HG03520 (cell line): ENCODE results near the gene ZNF385B.
"Not testable (repeated sequence)": the region's sequence is repeated elsewhere in the genome, so short reads cannot be mapped to it uniquely, and the experiment has no call there.

Experiments used
- ATAC-seq: cut with Tn5 transposase; IDR thresholded peaks from one replicate; pipeline ENCODE4 v1.9.1; 2021; ENCODE audit warnings: mild to moderate bottlenecking, moderate library complexity; ENCODE audit not compliant: unreplicated experiment

ZNF385B gene

DNA sequence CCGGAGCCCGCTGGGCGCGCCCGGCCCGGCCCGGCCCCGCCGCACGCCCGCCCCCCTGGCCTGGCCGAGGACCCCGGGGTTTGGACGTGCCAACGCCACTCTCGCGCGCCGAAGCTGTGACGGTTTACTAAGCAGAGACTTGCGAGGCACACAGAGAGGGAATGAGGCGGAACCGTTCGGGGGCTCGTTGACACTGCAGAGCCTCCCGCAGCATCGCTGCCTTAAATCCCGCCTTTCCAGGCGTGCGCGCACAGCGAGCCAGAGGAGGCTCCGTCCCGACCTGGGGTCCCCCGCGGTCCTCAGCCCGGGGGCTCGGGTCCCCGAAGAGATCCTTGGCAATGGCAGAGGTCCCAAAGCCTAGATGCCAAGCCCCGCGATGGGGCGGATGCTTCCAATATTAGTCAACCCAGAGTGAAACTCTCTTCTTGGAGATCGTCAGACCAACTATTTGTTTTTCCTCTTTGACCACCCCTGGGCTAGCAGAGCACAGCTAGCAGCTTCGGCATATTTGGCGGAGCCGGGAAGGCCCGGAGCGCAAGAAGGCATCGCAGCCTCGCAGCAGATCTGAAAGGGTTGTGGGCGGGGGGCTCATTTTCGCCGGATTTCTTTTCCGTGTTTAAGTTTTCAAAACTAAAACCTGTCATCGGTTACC, at the start of gene ZNF385B:
TSS of gene ZNF385B (minus strand) at position 197 of the 652 bp plus-strand sequence.
- ATAC-seq, result peak; percentile 26

DNA sequence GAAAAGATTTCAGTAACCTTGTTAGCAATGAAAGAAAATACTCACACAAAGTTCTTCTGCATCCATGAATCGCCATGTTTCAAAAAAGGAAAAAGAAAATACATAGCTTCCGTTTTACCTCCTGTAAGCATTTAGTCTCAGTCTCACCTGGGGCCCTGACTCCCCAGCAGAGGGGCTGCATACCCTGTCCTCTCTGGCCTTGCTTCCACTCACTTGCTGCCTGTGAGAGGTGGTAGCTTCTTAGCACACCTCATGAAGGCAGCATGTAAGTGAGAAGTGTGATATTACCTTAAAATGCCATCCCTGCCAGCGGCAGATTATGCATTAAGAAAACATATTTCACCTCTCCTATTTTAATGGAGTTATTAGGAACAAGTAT, 49.3 kb upstream of the ZNF385B start:
- no peak for ATAC-seq

DNA sequence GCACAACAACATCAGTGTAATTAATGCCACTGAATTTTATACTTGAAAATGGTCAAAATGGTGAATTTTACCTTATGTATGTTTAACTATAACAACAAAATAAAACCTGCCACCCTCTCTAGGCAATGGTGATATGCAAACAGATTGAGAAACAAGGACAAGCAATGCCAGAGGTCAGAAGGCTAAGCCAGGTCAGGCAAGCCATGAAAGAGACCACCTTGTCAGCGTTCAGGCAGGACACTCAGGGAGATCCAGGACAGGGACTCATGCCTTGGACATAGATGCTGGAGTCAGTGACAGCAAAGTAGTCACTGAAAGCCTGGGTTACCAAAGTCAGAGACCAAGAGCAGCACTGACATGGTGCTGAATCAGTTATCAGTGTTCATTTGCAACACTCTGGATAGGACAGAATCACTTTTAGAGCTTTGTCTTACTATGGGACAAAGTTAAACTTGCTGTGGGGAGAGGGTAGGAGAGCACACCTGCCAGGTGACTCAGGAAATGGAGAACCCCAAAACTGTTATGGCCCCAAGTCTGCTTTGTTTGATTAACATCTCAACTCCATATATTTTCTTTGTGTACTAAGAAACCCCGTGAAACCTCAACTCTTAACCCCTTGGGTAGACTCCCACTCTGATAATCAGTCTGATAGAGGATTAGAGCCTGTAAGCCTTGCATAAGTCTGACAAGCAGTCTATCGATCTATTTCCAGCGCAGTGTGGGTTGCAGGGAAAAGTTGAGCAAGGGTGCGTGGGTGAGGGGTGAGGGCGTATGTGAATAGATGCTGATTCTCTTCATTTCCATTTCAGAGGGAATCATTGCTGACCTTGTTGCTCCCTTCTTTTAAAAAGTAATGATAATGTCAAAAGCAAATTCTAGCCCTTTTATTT, 48.7 kb upstream of the ZNF385B start:
- ATAC-seq, result no peak

DNA sequence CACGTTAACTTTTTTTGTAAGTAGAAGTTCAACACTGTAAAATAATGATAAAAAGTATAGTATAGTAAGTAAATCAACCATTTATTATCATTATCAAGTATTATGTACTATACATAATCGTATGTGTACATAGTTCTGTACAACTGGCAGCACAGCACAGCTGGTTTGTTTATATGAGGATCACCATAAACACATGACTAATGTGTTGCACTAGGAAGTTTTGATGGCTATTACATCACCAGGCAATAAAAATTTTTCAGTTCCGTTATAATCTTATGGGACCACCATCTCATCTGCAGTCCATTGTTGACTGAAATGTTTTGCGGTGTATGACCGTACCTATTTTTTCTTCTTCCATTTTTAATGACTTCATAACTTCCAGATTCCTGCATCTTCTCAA, 39.2 kb upstream of the ZNF385B start:
- no peak for ATAC-seq

DNA sequence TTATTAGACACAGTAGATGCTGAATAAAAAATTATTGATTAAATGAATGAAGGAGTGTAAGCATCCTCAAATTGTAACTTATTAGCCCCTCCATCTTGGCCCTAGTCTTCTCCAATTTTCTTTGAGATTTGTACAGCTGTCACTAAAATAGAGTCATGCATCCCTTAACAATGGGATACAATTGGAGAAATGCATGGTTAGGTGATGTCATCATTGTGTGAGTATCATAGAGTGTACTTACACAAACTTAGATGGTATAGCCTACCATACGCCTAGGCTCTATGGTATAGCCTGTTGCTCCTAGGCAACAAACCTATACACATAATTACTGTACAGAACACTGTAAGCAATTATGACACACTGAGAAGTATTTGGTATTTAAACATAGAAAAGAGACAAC, 38.3 kb upstream of the ZNF385B start:
- ATAC-seq, result no peak

DNA sequence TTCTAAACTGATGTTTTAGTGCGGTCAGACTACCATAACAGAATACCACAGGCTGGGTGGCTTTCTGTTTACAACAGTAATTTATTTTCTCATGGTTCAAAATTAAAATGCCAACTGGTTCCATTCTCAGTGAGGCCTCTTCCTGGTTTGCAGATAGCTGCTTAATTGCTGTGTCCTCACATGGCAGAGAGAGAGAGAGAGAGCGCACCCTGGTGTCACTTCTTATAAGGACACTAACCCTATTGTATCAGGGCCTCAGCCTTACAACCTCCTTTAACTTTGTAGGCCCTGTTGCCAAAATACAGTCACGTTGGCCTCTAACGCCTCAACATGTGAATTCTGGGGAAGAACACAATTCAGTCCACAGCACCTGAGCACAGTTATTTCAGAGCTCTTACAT, 37.5 kb upstream of the ZNF385B start:
- ATAC-seq, result peak; percentile 79

DNA sequence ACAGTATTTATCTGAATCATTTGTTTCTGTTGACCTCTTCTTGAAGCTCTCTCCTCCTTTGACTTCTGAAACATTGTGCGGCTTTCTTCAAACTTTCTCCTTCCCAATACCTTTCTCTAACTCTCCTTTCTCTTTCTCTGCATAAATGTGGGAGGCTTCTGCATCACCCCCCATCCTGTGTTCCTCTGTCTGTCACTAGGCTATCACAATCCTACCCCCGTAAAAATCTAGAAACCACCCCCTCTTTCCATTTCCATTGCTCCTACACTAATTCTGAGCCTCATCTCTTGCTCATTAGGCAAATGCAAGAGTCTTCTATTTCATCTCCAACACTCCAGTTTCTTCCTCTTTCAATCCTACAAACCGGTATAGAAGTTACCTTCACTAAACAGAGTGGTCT, 32.2 kb upstream of the ZNF385B start:
- ATAC-seq, result no peak

DNA sequence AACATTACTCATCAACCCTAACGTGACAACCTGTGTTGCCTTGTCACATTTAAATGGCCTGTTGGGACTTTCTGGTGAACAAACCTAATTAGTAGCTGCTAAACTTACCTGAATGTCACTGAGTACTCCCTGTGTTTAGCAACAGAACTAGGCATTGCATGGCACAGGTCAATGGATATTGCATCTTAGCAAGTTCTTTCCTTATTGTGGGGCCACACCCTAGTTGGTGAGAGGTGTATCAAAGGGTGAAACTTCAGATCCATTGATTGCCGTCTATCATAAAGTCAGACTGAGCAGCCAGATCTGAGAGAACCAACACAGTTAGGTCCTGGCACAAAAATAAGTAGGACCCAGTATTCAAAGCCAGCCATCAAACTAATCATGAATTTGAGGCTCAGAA, 29.8 kb upstream of the ZNF385B start:
- no peak for ATAC-seq

DNA sequence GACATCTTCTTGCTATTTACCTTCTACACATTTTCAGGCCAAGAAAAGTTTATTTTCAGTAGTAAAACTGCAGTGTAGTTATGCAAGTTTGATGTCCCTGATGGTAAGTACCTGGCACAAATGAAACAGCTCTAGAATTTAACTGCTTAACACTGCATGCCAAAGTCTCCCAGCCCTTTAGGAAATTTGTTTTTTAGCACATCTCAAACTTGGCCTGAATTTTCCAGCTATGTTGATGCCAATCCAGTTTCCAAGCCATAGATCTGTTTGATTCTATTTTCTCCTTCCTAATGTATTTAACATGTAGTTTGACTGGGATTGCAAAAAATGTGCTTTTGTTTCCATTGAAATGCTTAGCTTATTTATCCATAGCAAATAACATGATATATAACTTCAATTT, 29.3 kb upstream of the ZNF385B start:
- ATAC-seq, result no peak

DNA sequence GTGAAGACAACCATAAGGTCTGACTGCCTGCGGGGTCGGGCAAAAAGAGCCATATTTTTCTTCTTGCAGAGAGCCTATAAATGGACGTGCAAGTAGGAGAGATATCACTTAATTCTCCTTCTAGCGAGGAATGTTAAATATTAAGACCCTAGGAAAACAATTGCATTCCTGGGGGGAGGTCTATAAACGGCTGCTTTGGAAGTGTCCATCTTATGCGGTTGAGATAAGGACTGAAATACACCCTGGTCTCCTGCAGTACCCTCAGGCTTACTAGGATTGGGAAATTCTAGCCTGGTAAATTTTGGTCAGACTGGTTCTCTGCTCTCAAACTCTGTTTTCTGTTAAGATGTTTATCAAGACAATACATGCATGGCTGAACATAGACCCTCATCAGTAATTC, 27.2 kb upstream of the ZNF385B start:
- not testable (repeated sequence) for ATAC-seq

DNA sequence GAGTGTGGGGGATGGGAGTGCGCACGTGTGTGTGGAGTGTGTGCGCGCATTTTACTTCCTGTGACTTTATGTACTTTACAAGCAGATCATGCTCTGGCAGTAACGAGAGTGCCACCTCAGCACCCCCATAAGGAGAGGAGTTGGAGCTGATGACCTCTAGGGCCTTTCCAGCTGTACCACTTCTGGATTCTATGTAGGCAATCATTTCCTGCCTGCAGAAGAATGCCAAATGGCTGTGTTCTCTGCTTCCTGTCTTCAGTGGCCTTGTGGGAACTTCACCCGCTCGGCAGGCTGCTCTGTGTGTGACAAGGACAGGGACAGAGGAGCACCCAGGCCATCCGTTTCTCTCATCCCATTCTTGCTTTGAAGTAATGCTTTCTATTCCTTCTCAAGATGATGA, 22.8 kb upstream of the ZNF385B start:
- ATAC-seq, result no peak

DNA sequence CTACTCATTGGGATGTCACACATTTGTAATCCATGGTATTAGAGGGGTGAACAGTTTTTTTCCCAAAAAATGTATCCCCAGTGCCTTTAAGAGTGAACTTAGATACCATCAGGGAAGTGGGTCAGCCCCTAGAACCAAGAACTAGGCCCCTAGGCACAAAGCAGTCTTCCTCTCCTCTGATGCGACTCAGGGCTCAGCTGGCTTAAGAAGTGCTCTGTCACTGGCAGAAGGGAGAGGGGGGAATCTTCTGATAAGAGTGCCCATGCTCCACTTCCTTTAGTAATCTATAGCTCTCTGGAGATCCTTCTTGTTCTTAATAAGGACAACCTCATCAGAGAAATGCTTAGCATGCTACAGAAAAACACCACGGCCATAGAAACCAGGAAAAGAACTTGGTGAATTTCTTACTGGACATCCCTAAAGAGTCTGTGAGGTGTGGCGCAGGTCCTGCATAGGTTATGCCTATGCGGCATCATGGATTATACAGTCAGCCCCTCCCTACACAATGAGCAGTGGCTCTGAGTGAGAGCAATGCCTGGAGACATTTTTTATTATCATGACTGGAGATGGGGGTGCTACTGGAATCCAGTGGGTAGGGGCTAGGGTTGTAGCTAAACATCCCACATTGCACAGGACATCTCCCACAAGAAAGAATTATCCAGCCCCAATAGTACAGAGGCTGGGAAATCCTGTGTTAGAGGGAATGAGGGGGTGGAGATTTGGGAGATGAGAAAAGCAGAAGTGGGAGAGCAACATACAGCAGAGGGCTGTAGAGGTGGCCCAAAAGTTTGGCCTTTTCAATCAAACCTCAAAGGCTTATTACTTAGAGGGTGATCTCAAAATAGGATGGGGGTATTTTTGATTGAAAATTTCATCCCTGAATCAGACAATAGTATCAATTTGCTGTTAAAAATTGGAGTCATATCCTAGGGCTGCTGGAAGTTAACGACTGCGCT, 21.7 kb upstream of the ZNF385B start:
- ATAC-seq, result no peak

DNA sequence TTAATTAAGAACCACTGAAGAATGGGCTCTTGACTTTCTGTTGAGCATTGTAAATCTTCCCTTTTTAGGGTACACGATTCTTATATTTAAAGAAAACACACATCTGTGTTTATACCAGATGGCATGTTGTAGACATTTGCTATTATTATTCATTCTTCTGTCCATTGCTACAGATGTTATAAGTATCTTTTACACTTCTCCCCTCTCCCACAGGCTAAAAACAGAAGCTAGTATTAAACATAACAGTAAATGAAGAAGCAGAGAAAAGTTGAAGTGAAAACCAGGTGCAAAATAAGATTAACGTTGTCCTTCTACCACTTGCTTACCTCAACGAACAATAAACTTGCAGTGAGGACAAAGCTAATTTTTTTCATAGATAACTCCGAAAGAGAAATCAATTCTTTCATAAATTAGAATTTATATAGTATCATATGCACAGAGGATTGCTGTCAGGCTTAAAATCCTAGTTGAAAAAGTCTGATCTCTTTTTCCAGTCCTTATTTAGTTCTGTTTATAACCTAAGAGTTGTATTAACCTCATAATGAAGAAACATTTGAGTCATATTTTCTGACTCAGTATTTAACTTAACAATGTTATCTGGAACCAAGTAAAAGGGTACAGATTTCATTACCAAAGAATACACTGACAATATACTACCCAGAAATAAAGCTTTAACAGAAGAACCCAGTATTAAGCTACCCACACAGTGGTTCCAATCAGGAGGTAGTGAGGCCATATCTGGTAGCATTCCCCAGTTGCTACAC, 16.4 kb upstream of the ZNF385B start:
- ATAC-seq, result no peak

DNA sequence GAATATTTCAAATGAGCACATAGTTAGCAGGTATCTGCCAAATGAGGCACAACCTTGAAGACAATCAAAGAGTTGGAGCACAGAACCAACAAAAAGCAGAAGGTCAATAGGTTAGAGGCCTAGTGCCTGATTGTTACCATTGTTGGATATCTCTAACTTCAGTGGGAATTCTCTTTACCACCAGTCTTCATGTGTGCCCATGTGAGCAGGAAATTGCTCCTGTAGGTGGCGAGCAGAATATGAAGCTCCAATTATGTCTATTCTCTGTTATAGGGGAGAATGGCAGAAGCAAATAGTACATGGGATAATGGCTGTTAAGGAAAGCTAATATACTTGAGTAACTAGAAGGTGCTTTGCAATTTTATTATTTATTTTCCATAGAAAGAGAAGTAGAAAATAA, 14.9 kb upstream of the ZNF385B start:
- ATAC-seq, result no peak

DNA sequence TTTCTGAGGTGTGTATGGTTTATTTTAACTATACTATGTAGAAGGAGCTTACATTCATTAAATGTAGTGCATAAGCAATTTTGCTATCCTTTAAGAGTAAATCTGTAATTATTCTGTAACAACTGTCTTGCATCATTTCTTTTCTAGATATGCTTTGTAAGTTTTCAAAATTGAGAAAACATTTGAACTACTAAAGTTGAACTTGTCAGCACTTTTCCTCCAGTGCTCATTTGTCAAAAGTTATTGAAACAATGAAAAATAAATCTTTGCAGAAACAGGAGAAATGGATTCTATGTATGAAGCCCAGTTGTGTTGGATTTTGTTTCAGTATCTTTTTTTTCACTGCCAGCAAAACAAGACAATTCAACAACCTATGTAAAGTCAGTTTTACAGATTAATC, 14.5 kb upstream of the ZNF385B start:
- ATAC-seq, result no peak

DNA sequence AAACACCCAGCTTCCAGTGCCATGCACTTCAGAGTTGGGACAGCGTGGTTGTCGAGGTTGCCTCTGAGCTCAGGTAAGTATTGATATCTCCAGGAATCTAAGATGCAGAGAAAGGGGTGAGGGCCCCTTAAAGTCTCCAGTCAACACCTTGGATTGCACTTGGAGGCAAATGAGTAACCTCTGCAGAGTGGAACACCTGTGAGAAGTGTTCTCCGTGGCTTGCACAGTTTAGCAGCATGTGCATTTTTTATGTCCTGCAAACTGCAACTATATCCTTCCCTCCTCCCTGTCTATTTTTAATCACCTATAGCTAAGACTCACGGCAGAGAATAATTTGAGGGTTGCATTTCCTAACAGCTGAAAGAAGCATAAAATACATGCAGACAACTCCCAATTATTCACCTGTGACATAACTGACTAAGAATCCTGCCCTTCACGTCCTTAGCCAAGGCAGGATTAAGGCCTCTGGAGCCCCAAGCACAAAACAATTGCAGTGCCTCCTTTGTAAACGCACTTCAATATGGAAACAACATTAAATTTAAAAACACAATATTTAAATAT, 1.6 kb upstream of the ZNF385B start:
- no peak for ATAC-seq

DNA sequence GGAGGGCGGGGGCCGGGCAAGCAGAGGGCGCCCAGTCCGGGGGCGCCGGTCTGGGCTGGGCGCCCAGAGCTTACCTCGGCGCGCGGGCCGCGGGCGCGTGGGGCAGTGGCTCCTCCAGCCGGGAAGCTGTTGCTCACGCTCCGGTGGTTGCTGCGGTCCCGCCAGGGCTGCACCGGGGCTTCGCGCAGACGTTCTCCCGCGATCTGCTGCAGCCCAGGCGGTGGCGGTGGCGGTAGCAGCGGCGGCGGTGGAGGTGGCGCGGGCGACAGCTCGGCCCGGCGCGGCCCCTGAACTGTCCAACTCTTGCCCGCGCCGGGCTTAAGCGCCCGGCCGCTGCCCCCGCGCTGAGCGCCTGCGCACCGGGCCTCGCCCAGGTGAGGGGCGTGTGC, 391 bp downstream of the ZNF385B start:
- peak; percentile 39 for ATAC-seq

DNA sequence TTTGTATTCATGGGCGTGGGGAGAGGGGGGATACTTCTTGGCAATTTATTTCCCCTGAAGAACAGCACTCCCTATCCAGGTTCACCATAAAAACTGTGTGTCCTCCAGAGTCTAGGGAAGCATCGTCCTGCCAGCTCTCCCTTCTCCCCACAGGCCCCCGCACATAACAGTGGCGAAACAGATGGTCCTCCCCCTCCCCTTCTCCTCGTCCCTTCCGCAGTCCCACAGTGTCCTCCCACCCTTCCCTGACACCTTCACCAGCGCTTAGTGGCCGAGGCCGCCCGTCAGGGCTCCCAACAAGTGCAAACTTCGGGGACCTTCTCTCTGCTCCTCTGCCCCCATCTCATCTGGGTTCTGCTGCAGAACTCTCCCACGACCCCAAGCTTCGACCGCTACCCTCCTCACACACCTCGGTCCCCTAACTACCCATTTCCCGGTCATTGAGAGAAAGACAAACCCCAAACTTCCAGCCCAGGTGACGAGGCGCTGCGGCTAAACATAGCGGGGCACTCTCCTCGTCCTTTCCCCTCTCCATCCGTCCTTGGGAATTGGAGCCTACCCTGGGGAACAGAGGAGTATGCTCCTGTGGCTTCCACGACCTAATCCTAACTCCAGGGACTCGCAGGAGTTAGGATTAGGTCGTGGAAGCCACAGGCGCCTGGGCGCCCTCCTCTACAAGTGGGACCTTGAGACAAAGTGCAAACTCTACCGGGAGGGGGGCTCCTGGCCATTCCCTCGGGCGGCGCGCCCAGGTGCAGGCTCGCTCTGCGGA, 971 bp downstream of the ZNF385B start:
- ATAC-seq, result no peak

DNA sequence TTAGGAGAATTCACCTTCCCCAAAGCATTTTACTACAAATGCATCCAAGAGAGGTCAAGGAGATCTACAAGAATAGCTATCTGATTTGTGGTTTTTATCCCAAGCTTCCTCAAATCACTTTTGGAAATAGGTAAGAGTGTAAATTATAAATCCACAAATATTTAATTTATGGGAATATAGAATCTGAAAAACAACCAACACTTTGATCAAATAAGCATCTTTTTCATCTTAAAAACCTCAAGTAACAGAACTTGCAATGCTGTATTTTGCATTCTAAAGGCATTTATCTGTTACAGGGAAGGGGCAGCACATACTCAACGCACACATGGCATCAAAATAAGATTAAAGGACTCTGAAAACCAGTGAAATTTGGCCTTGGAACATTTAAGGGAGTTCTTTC, 1.9 kb downstream of the ZNF385B start:
- ATAC-seq, result no peak

DNA sequence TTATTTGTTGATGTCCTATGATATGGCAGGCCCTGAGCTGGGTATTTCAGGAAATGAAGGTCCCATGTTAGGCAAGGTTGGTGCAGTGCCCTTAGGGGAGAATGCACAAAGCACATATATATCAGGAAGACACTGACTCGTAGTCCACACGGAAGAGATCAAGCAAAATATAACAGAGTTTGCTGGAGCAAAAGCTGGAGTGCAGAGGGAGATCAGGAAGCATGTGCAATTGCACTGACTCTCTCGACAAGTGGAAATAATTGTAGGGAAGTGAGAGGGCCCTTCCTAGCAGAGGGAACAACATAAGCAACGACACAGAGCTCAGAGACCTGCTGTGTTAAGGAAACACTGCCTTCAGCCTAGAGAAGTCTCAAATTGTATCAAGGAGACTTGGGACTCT, 4.2 kb downstream of the ZNF385B start:
- no peak for ATAC-seq
